Left forelimb (tissue), 1 donor: ENCODE measurements around the gene TARS3.

Source experiments
- DNase-seq: peaks from one replicate; pipeline ENCODE4 v3.0.0-alpha.2; 2018; ENCODE audit warnings: low spot score

The TARS3 gene

DNA sequence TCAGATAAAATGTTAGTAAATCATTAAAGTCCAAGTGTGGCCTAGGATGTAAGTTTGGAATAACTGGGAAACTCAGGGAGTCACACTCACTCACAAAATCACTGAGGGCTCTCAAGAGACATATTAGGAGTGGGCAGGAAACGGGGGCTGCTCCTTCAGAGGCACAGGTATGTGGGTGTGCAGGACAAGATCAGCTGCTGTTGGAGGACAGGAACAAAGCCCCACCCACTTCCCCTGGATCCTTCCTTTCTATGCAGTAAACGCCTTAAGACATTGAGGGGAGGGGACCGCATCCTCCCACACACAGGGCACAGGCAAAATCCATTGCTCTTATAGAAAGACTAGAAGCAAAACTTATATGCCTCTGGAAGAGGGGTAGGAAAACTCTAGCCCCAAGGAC, 102.3 kb downstream of the TARS3 start:
- DNase-seq = no peak

DNA sequence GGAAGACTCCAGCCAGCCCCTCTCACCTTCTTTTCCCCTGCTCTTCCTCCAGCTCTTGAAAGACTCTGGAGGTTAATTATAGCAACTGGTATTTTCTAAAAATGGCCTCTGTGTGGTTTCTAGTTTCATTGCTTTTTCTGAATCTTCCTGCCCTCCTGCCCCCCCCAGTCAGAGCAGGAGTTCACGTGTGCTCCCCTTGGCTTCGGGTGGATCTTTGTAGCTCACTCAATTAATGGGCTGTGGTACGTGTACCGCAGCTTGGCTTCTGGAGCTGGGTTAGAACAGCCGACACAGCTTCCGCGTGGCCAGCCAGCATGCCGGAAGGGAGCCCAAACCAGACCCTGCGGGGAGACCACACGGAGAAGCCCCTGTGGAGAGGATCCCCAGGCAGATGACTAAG, 103.6 kb downstream of the TARS3 start:
- DNase-seq = no peak

DNA sequence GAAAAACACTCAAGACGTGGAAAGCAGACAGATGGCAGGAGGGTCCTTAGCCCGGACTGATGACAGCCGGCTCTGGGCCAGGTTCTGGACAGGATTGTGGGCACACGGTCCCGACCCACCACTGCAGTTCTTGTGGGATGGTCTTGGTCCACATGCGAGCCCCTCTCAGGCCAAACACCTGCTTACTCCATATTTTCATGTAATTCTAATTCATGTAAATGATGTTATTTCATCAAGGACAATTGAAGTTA, 104.7 kb downstream of the TARS3 start:
- DNase-seq = no peak

DNA sequence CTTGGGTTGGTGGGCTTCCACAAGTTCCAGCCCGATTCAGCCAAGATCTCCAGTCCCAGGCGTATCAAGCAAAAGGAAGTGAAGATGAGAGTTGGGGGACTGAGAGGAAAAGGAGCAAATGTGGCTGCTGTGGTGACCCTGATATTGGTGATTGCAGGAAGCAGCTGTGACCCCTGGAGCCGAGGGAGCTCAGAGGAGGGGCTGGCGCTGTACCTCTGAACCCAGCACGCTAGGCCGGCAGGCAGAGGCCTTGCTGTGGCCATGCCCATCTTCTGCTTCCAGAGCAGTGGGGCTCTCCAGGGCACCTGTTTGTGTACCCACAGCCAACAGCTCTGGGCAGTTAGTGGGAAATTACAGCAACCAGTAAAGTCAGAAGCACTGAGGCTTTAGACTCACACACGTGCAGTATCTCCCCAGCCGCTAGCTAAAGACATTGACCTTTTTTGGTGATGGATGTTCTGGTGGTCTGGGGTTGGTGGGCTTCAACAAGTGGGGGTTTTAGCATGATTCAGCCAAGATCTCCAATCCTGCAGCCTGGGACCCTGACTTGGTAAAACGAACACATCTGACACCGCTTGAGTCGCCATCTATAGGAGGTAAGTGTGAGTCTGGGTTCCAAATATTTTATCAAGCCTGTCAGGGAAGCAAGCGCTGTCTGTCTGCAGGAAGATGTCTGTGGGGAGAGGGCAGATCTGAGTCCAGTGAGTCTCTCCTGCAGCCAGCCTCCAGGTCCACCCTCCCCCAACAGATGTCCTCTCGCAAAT, 105.2 kb downstream of the TARS3 start:
- DNase-seq = no peak

DNA sequence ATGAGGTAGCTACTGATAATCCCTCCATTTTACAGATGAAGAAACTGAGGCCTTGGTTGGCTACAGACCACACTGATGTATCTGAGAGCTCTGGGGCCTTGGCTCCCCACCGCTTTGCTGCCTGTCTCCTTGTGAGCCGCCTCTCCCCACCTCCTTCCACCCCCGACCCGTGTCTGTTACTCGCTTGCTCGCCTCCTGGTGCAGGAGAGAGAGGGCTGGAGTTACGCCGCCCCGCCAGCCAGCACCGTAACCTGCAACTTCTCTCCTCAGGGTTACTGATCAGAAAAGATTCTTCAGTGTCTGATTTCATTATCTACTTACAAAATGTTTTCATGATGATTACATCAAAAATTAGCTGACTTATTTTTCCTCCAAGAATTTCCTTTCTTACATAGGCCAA, 106.2 kb downstream of the TARS3 start:
- no peak for DNase-seq

DNA sequence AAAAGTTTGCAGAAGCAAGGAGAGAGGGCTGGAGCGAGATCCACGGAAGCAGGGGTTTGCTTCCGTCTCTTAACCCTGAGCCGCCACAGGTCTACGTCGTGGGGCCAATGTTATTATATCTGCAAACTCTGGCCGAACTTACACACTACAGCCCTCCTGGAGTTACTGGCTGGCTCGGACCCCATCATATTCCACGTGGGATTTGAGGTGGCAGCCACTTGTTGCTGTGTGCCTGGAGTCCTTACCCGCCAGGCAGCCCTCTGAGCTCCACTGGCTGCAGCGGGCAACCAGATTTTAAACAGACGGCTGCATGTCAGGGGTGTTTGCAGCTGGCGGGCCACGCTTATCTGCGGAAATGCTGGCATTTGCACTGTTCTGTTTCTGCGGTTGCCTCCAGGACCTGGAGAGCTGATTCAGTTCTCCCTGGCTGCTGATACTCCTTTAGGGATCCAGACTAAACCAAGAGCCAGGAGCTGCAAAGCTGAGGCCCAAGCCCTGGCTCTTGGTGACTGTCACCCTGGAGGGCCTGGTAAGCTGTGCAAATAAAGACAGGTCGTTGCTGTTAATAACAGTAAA, 106.8 kb downstream of the TARS3 start:
- no peak for DNase-seq

DNA sequence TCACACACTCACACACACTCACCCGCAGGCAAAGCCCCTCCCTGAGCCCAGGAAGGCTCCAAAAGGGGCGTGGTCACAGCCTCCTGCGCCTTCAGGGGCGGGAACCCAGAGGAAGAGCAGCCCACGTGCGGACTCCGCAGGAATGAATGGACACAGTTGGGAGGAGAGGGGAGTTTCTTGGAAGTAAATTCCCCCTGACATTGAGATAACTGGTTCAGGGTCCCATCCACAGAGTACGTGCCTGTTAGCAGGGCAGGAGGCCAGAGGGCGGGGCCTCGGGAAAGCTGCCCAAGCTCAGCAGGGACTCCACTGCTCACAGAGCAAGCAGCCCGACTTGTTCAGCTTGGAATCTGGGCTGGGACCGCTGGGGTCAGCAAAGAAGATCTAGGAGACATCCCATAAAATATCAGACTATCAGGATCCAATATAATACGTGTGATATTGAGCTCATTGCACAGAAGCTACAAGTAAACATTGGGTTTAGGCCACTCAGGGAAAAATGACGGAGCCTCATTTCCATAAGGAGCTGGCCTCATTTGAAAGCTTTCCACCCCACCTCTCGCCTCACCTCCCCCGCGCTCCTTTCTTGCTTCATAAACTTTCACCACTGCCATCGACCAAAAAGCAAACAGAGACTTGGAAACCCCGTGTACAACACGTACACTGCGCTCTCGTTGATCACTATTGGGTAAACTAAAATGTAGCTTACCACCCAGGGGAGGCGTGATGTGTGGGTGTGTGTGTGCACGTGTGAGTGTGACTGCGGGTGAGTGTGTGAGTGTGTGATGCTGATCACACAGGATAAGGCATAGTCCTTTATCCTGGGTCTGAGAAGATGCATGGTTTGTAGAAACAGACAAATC, 108.1 kb downstream of the TARS3 start:
- DNase-seq = no peak

DNA sequence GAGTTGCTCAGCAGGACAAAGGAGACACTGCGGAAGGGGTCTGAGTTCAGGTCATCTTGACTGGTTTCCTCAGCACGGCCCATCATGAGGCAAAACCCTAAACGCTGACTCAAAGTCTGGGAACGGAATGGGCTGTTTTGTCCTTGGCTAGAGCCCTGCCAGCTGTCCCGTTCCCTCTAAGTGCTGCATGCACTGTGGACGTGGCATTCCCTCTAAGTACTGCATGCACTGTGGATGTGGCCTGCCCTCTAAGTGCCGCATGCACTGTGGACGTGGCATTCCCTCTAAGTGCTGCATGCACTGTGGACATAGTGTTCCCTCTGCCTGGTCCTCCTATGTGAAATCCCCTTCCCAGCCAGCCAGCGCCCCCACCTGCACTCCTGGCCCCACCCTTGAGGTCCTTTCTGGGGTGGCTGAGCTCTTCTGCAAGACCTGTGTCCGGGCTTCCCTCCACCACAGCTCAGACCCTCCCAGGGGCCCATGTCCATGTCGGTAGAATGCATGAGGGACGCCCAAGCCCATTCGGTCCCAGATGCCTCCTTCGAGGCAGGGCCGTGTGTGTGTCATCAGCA, 108.8 kb downstream of the TARS3 start:
- no peak for DNase-seq

DNA sequence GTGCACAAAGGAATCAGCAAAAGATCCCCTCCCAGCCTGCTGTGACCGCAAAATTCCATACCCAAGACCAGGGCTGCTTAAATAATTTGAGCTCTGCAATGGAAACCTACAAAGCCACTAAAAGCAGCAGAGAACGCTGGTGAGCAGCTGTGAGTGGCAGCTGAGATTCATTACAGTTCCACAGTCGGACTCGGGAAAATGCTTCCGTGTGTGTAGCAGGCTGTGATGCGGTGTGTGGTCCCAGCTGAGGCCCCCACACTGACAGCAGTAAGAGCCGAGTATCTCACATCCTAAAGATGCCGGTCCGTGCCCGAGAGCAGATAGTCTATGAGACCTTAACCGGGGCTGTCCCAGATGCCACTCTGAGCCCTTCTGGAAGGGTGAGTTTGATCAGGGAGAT, 109.5 kb downstream of the TARS3 start:
- no peak for DNase-seq

DNA sequence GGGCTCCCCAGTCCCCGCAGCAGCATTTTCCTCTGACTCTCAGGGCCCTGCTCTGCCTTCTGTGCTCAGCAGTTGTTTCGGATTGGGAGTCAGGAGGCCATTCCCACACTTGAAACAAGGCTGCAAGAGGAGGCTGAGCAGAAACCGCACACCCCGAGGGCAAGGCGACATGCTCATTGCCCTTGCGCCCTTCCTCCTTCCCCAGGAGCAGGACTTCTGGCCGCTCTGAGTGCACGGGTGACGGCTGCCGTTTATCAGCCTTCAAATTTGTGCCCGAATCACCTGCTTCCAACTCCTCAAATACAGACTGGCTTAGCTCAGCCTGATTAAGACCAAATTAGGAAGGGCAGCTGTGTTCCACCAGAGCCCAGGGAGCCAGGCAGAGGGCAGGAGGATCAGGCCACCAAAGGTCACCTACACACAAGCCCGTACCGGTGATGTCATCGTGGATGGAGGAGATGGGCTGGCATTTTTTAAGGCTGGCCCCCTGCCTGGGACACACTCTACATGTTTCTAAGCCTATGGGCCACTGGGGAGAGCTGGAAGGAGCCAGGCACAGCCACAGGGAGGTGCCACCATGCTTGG, 110.2 kb downstream of the TARS3 start:
- DNase-seq = no peak

DNA sequence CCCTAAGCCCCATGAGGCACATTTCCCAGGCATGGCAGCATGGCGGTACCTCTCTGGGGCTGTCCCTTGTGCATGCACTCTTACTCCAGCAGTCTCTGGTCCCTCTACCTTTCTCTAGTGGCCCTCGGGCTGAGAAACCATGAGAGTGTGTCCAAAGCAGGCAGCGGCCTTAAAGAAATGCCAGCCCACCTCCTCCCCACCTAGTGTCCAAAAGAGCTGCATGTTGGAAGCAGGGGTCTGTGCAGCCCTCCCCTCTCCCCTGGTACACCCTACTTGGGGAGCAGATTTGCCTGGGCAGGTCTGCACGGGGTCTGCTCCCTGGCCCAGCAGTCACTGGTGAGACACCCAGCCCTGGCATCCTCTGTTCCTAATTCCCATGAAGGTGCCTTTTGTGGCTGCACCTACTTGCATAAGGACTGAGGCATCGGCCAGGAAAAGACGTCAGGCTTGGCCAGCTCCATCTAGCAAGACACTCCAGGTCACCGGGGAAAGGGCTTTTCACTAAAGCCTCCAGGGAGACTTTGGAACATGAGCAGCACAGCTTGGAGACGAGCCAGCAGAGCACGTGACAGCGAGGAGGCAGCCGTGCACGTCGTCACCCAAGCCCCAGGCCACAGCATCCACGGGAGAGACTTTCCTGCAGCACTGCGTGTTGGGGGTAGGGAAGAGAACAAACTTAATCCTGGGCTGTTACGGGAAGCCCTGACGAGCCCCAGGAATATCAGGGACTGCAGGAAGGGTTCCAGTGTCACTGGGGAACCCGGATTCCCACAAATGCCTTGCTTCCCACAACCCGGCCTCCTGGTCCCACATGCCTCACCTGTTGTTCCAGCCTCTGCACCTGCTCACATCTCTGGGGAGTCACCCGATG, 110.9 kb downstream of the TARS3 start:
- DNase-seq = no peak

DNA sequence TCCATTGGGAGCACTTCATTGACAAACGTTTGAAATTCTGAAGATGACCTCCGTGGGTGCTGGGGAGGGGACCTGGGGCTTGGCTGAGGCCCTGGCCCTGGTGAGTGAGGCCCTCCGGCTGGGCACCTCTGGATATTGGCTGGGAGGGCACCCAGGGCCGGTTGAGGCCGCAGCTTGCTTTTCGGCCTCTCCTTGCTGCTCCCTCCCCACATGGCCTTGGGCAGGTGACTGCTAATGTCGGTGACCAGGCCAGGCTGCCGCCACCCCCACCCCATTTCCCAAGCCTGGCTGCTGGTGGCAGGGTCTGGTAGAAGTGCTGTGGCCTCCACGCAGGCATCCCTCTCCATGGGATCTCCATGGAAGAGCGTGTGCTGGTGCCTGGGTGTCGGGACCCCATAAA, 111.6 kb downstream of the TARS3 start:
- no peak for DNase-seq

DNA sequence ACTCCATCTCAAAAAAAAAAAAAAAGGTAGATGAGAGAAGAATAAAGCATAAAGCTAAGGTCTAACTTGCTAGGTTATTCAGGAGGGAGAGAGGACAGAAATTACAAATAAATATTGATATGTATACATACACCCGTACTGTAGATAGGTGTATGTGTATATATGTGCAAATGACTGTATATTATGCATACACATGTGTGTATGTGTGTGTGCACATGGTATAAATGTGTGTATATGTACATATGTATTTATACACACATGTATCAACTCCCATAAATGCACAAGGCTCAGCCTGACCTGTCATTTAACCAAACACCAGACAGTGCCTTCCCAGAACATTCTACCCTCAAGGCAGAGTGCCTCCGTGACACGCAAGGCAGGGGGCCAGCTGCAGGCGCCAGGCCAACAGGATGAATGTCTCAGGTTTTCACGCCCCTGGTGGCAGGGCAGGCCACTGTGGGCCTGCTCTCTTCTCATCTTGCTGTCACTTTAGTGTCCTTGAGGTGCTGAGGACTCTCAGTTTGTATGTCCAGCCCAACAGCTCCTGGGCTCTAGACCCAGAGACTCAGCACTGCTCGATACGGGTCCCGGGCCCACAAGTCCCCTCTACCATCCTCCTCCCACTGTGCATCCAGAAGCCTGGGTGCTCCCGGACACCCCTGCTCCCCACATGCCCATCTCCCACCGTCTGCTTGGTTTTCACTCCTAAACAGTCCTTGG, 112.5 kb downstream of the TARS3 start:
- no peak for DNase-seq

DNA sequence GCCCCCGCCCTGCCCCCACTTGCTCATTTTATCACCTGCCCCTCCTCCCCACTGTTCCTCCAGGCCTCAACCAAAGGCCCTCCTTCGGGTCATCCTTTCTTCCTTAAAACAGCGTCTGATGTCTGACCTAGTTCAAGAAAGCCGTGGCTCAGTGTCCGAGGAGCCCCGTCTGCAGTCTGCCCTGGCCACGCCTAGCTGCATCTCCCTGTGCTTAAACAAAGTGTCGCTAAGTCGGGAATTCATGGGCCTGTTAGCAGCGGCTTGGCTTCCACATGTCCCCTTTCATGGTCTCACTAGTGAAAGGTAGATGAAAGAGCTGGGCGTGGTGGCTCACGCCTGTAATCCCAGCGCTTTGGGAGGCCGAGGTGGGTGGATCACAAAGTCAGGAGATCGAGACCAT, 113.3 kb downstream of the TARS3 start:
- DNase-seq = no peak

DNA sequence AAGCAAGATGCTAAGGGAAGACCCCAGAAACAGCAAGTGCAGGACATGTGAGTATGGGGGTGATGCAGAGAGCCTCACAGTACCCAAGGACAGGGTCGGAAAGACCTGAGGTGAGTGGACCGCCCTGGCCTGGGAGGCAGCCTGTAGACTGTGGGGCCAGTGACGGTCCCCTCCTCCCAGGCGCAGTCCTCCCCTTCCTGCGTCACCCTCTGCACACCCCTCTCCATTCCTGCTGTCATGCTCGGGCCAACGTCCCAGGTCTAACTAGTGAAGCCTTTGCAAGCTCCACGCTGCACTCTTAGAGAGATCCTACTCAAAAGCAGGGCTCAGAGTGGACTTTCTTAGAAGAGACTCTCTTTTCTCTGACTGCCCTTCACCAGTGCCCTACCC, 113.7 kb downstream of the TARS3 start:
- no peak for DNase-seq

DNA sequence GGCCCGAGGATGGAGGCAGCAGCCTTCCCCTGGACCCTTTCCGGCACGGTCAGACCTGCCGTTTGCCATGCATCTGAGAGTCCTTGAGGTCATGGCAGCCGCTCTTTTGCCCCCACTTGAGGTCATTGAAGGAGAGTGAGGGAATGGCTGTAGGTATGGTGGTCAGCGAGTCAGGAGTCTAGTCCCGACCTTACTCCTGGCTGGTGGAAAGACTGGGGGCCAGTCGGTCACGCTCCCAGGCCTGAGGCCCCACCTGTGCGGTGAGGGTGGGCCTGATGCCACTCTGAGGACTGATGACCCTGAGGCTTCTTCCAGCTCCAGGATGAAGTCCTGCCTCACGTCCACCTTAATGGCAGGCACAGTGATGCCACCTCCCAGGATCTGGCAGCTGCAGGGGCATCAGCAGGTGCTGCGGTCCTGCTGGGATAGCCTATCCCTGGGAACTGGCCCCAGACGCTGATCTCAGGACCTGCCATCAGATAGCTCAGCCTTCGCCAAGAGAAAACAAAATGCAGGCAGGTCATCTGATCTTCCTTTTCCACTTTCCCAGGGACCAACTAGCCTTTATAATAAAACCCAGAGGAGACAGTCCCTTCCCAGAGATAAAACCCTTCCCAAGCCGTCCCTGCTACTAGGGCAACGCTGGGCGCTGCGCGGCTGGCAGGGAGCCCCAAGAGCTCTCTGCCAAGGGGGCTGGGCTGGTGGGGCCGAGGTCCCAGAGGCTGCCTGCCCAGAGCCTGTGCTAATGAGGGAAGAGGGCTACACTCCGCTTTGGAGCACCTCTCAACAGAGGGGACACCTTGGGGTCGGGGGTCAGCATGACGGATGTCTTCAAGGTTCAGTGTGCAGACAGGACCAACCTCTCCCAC, 114.3 kb downstream of the TARS3 start:
- DNase-seq = no peak

DNA sequence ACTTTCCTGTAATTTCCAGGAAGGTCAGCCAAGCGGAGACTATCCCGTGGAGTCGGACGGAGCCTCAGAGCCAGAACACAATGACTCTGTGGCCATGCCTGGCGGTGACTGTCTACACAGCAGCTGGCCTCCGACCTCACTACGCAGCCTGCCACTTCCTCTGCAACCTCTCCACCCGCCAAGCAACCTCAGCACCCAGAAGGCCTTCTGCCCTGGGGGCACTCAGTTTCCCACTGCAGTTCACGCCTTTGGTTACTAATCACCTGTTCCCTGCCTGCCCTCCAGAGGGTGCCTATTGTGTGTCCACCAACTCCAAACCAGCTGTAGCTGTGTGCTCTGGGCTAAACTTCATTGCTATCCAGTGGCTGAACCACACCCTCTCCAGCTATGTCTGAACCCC, 116.1 kb downstream of the TARS3 start:
- no peak for DNase-seq

DNA sequence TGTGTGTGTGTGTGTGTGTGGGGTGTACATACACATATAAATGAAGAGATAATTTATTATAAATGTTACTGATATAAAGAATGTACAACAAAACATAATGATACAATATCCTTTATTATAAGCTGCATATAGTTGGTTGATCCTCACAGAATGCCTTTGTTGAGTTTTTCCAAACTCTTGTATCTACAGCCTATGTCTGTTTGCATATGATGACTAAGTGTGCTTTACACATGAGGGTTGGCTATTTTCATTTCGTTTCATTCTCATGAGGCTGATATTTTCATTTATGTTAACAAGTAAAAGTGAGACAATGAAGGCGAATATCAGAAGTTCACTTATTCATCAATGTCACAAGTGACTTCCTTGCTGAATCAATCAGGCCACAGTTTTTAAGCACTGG, 117.2 kb downstream of the TARS3 start:
- no peak for DNase-seq

DNA sequence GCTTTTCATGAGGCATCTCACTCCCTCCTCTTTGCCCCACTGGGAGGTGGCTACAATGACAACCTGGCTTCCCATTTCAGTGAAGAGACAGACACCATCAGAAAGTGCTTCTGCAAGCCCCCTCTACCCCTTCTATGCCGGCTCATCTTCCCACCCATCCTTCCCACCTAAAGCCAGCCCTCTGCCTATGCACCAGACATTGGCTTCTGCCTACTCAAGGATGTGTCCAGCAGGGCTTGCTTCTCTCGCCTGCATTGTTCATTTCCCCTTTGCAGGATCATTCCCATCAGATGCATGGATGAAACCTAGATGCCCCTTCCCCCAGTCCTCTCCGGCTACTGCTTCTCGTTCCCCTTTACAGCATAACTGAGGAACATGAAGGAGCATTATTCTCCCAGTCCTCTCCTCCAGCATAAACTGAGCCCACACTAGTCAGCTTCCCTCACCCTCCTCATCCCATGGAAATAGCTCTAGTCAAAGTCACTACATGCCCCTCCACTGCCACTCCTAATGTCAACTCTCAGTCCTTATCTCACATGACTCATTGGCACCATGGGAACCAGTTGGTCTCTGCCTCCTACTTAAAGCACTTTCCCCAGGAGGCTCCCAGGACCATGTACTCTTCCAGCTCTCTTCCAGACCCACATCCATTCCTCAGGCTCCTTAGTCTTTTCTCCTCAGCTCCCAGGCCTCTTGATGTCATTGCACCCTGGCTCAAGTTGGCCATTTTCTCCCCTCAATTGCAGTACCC, 120.0 kb downstream of the TARS3 start:
- no peak for DNase-seq
